GM23248 (cell line): Measurements from ENCODE around the gene PTPN6.

Experiments
- EZH2 ChIP-seq: fragments of 200-600 bp; sonication (generic); IDR thresholded peaks from 2 replicates; pipeline ENCODE4 v1.6.1; 2018; ENCODE audit warnings: antibody characterized with exemption, mild to moderate bottlenecking; ENCODE audit not compliant: insufficient read depth, poor library complexity, severe bottlenecking
- EZH2phosphoT487 ChIP-seq: fragments of 200-600 bp; sonication (generic); IDR thresholded peaks from 2 replicates; pipeline ENCODE4 v1.6.1; 2018; ENCODE audit warnings: antibody characterized with exemption, moderate library complexity, mild to moderate bottlenecking, low read depth; ENCODE audit not compliant: insufficient read depth

DNA sequence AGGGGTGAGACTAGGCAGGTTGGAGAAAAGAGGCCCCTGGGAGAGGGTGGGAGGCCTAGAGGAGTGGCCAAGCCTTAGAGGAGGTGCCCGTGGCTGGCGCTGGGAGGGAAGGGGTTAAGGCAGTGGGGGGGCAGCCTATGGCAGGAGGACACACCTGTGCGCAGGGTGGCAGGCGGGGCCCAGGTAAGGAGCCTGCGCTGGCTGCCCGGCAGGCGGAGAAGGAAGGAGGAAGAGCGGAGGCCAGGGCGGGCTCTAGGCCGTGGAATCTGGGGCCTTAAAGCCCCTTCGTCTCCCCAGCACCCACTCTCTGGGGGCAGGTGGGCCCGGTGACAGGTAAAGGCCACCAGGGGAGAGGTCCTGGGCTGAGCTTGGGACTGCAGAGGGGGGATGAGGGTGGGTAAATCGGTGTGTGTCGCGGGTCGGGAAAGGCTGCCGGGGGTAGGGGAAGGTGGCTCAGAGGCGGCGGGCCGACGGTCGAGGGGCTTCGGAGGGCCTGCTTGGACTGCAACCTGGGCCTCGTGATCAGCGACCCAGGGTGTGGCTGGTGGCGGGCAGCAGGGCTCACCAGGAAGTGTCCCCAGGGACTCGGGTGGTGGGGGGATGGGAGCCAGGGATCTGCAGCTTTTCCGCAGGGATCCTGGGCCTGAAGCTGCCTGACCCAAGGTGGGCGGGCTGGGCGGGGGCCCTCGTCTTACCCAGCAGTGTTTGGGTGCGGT, 12.0 kb downstream of the PTPN6 start:
- TF ChIP-seq EZH2, result no peak
- no peak for TF ChIP-seq EZH2phosphoT487
